WTC11 (cell line): ENCODE data around the gene GREB1.

ENCODE experiments used
- NR3C1 ChIP-seq: sonication (generic); formaldehyde crosslinking; conservative IDR thresholded peaks from 2 replicates; pipeline ENCODE4 v1.8.1; 2023; ENCODE audit warnings: low read depth, mild to moderate bottlenecking, missing genetic modification reagents
- SP1 ChIP-seq: sonication (generic); formaldehyde crosslinking; conservative IDR thresholded peaks from 2 replicates; pipeline ENCODE4 v1.8.1; 2022; ENCODE audit warnings: missing genetic modification reagents
- ZNF121 ChIP-seq: sonication (generic); formaldehyde crosslinking; IDR thresholded peaks from 2 replicates; pipeline ENCODE4 v1.8.0; 2023; ENCODE audit warnings: missing genetic modification reagents
- TF ChIP-seq, protein P1 (sequence below): fragments of 200-600 bp; IDR thresholded peaks from 2 replicates; pipeline ENCODE4 v1.8.0; 2022; ENCODE audit warnings: antibody characterized with exemption
- TF ChIP-seq, protein P2 (sequence below): sonication (generic); formaldehyde crosslinking; IDR thresholded peaks from 2 replicates; pipeline ENCODE4 v1.8.1; 2023; ENCODE audit warnings: mild to moderate bottlenecking, missing genetic modification reagents, moderate library complexity
- TF ChIP-seq, protein P3 (sequence below): sonication (generic); formaldehyde crosslinking; IDR thresholded peaks from 2 replicates; pipeline ENCODE4 v1.8.0; 2022; ENCODE audit warnings: missing genetic modification reagents

DNA sequence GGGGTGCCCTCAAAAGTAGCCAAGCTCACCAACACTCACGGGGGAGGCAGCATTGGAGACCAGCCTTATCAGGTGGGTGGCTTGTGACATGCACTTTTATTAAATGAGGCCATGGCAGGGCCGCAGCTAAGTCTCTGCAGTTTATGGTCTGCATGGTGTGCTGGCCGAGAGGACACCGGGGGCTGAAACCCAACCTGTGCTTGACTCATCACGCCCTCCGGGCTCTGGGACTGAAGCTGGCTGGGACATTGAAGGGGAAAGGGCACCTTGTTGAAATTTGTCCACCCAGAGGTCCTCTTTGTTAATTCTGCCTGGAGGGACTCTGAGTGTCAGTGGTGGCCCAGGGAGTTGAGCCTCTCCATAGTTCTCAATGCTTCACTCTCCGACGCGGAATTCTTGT, 153.9 kb downstream of the GREB1 start:
- TF ChIP-seq, protein P1, sequence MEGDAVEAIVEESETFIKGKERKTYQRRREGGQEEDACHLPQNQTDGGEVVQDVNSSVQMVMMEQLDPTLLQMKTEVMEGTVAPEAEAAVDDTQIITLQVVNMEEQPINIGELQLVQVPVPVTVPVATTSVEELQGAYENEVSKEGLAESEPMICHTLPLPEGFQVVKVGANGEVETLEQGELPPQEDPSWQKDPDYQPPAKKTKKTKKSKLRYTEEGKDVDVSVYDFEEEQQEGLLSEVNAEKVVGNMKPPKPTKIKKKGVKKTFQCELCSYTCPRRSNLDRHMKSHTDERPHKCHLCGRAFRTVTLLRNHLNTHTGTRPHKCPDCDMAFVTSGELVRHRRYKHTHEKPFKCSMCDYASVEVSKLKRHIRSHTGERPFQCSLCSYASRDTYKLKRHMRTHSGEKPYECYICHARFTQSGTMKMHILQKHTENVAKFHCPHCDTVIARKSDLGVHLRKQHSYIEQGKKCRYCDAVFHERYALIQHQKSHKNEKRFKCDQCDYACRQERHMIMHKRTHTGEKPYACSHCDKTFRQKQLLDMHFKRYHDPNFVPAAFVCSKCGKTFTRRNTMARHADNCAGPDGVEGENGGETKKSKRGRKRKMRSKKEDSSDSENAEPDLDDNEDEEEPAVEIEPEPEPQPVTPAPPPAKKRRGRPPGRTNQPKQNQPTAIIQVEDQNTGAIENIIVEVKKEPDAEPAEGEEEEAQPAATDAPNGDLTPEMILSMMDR = no peak
- TF ChIP-seq NR3C1 (no peak), SP1 (no peak), ZNF121 (no peak)
- TF ChIP-seq, protein P2, sequence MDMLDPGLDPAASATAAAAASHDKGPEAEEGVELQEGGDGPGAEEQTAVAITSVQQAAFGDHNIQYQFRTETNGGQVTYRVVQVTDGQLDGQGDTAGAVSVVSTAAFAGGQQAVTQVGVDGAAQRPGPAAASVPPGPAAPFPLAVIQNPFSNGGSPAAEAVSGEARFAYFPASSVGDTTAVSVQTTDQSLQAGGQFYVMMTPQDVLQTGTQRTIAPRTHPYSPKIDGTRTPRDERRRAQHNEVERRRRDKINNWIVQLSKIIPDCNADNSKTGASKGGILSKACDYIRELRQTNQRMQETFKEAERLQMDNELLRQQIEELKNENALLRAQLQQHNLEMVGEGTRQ = no peak
- TF ChIP-seq, protein P3, sequence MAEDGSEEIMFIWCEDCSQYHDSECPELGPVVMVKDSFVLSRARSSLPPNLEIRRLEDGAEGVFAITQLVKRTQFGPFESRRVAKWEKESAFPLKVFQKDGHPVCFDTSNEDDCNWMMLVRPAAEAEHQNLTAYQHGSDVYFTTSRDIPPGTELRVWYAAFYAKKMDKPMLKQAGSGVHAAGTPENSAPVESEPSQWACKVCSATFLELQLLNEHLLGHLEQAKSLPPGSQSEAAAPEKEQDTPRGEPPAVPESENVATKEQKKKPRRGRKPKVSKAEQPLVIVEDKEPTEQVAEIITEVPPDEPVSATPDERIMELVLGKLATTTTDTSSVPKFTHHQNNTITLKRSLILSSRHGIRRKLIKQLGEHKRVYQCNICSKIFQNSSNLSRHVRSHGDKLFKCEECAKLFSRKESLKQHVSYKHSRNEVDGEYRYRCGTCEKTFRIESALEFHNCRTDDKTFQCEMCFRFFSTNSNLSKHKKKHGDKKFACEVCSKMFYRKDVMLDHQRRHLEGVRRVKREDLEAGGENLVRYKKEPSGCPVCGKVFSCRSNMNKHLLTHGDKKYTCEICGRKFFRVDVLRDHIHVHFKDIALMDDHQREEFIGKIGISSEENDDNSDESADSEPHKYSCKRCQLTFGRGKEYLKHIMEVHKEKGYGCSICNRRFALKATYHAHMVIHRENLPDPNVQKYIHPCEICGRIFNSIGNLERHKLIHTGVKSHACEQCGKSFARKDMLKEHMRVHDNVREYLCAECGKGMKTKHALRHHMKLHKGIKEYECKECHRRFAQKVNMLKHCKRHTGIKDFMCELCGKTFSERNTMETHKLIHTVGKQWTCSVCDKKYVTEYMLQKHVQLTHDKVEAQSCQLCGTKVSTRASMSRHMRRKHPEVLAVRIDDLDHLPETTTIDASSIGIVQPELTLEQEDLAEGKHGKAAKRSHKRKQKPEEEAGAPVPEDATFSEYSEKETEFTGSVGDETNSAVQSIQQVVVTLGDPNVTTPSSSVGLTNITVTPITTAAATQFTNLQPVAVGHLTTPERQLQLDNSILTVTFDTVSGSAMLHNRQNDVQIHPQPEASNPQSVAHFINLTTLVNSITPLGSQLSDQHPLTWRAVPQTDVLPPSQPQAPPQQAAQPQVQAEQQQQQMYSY (CRISPR knock-in tag) = no peak
